ENCODE data around the gene CPM. TPM values are rescaled to one million over a fixed set of nuclear protein-coding genes. Genes with fewer than 3 reads are reported as not detected.

CPM gene
- total and polyA plus RNA-seq, 2 donors (not counting 3 experiments of a cell fraction or from before 2014, with no cell fraction given) = not detected

DNA sequence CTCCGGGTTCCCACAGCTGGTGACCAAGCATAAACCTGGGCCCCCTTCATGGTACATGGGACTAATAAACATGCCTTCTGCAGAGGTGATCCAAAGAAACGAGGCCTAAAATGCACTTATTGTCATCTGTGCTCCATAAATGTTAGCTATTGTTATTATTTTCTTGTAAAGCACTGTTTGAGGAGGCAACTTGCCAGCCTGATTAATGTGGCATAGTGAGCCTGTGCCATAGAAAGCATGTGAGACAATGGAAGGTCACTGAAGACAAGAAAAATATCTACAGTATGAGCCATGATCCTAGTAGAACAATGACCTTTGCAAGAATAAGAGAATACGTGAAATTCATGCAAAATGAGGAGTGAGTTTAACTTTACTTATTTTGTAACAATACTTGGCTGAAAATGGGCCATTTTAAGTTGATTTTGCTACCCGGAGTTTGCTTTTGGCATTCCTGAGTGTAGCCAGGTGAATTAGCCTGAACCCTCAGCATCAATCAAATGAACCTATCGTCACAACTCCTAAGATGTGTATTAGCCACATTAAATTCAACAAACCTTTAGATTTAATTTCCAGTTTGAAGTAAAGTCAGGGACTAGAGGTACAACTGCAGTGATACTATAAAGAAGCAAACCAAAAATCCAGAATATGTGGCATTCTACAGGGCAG, 52.2 kb downstream of the CPM start:
- Histone ChIP-seq H3K79me2 (ENCODE audit: control insufficient read depth, insufficient read depth, low read length) (no peaks in the 10 kb centered on the region), H3K9me1 (replicated peaks; ENCODE audit: control insufficient read depth, extremely low read depth, insufficient read depth, low read length) (no peaks in the 10 kb centered on the region), H3K27ac (ENCODE audit: insufficient read depth, low read depth, low read length) (no peak overlapping the region), H3K36me3 (ENCODE audit: control insufficient read depth in 2 of 2, extremely low read depth in 1 of 2, insufficient read depth in 2 of 2, low read length in 2 of 2) (no peaks in the 10 kb centered on the region), H3K4me1 (ENCODE audit: control insufficient read depth, extremely low read depth, insufficient read depth, low read length) (no peaks in the 10 kb centered on the region), H3K9ac (replicated peaks; ENCODE audit: extremely low read depth, insufficient read depth, low read length) (no peak overlapping the region), H3K4me2 (ENCODE audit: insufficient read depth, low read length) (no peak overlapping the region), H4K20me1 (replicated peaks; ENCODE audit: control insufficient read depth, extremely low read depth, insufficient read depth, low read length) (no peaks in the 10 kb centered on the region), H3K27me3 (ENCODE audit: control insufficient read depth in 2 of 2, insufficient read depth in 2 of 2, low read length in 2 of 2) (peaks cover 5 to 15% of the 10 kb centered on the region in 2 experiments), H3K9me3 (replicated peaks; ENCODE audit: control insufficient read depth, insufficient read depth, low read length) (no peaks in the 10 kb centered on the region), H3K4me3 (replicated peaks in 1 of 3; ENCODE audit: insufficient read depth in 1 of 3, low read depth in 1 of 3, low read length in 3 of 3) (no peak overlapping the region), H2AFZ (ENCODE audit: low read depth, low read length) (no peak overlapping the region)
- TF ChIP-seq GATA2 (IDR thresholded peaks at IDR 0.05; ENCODE audit: insufficient read depth, insufficient read length, low read depth, low read length) = no peak
- no peak for TF ChIP-seq FOS (IDR thresholded peaks at IDR 0.05; ENCODE audit: borderline replicate concordance, insufficient read depth, low read length)
- TF ChIP-seq EZH2 (IDR thresholded peaks at IDR 0.05; ENCODE audit: borderline replicate concordance, low read depth, low read length, severe bottlenecking) = no peak
- no peak for TF ChIP-seq JUN (IDR thresholded peaks at IDR 0.05; ENCODE audit: borderline replicate concordance, insufficient read depth, insufficient read length, low read depth)
- TF ChIP-seq POLR2AphosphoS5 (IDR thresholded peaks at IDR 0.05; ENCODE audit: insufficient read depth, low read depth, low read length) = no peak
- TF ChIP-seq, protein P1, sequence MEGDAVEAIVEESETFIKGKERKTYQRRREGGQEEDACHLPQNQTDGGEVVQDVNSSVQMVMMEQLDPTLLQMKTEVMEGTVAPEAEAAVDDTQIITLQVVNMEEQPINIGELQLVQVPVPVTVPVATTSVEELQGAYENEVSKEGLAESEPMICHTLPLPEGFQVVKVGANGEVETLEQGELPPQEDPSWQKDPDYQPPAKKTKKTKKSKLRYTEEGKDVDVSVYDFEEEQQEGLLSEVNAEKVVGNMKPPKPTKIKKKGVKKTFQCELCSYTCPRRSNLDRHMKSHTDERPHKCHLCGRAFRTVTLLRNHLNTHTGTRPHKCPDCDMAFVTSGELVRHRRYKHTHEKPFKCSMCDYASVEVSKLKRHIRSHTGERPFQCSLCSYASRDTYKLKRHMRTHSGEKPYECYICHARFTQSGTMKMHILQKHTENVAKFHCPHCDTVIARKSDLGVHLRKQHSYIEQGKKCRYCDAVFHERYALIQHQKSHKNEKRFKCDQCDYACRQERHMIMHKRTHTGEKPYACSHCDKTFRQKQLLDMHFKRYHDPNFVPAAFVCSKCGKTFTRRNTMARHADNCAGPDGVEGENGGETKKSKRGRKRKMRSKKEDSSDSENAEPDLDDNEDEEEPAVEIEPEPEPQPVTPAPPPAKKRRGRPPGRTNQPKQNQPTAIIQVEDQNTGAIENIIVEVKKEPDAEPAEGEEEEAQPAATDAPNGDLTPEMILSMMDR (IDR thresholded peaks at IDR 0.05; ENCODE audit: extremely low read depth in 1 of 2, insufficient read depth in 1 of 2, low read depth in 1 of 2, low read length in 2 of 2) = no peak
- no peak for TF ChIP-seq POLR2A (IDR thresholded peaks at IDR 0.05; ENCODE audit: low read depth, low read length)
- TF ChIP-seq, protein P2, sequence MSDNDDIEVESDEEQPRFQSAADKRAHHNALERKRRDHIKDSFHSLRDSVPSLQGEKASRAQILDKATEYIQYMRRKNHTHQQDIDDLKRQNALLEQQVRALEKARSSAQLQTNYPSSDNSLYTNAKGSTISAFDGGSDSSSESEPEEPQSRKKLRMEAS (IDR thresholded peaks at IDR 0.05; ENCODE audit: insufficient read depth, insufficient read length) = no peak
- TF ChIP-seq MYC (IDR thresholded peaks at IDR 0.05; ENCODE audit: low read depth, low read length) = no peak
- peak; percentile 31 for DNase-seq (ENCODE audit: low read depth, low spot score)
- no TSS peak for BruUV-seq (replicated peaks)
- CTCF ChIA-PET = interaction anchor here (1.0 kb wide), 1 partner anchor 276 kb away, joined by 6 read pairs; no protein-coding TSS in a partner anchor
- POLR2A ChIA-PET = interaction anchor here (0.5 kb wide), 1 partner anchor 205 kb away, joined by 4 read pairs; no protein-coding TSS in a partner anchor
- FAIRE-seq = no peak
- intact Hi-C loops (cut with micrococcal nuclease) (no loop called here), dilution Hi-C loops (cut with MboI; ENCODE audit: extremely low pct_ligation_motif_present, low sequenced_read_pairs) (no loop called here)
